OCI-LY1 (cell line): ENCODE data around the gene BMP7.

Experiments
- H2AFZ ChIP-seq: fragments of 200-600 bp; sonication (generic), shearing (Covaris generic); 2 replicates; pipeline ENCODE4 v1.6.0; 2014; ENCODE audit warnings: antibody characterized with exemption, mild to moderate bottlenecking, low read length
- H3F3A ChIP-seq: fragments of 200-600 bp; sonication (generic), shearing (Covaris generic); 2 replicates; pipeline ENCODE4 v1.6.0; 2014; ENCODE audit warnings: mild to moderate bottlenecking, antibody characterized with exemption, low read length, moderate library complexity; ENCODE audit not compliant: insufficient read depth
- H3K27ac ChIP-seq: fragments of 200-600 bp; sonication (generic); 2 replicates; pipeline ENCODE4 v1.5.1; 2014; ENCODE audit warnings: low read length, mixed run types, mild to moderate bottlenecking, low read depth; ENCODE audit not compliant: poor library complexity, severe bottlenecking
- H3K27me3 ChIP-seq: fragments of 200-600 bp; sonication (generic); 2 replicates; pipeline ENCODE4 v1.6.0; 2014; ENCODE audit warnings: antibody characterized with exemption, mild to moderate bottlenecking, low read length, moderate library complexity; ENCODE audit not compliant: insufficient read depth
- H3K36me3 ChIP-seq: fragments of 200-600 bp; sonication (generic); 2 replicates; pipeline ENCODE4 v1.6.1; 2014; ENCODE audit warnings: mild to moderate bottlenecking, antibody characterized with exemption, low read length, moderate library complexity, mixed read lengths; ENCODE audit not compliant: insufficient read depth
- H3K4me1 ChIP-seq: fragments of 200-600 bp; sonication (generic); 2 replicates; pipeline ENCODE4 v1.5.1; 2014; ENCODE audit warnings: mild to moderate bottlenecking, low read length, moderate library complexity; ENCODE audit not compliant: insufficient read depth, severe bottlenecking
- H3K4me2 ChIP-seq: fragments of 200-600 bp; sonication (generic), shearing (Covaris generic); 2 replicates; pipeline ENCODE4 v1.6.1; 2014; ENCODE audit warnings: low read length
- H3K4me3 ChIP-seq: fragments of 200-600 bp; sonication (generic); 2 replicates; pipeline ENCODE4 v1.5.1; 2014; ENCODE audit warnings: low read length, low read depth, mild to moderate bottlenecking, mixed read lengths; ENCODE audit not compliant: poor library complexity, severe bottlenecking
- H3K79me2 ChIP-seq: fragments of 200-600 bp; shearing (Covaris generic); 2 replicates; pipeline ENCODE4 v1.6.1; 2016; ENCODE audit warnings: mixed run types, low read length, mixed read lengths; ENCODE audit not compliant: insufficient read depth
- H3K9ac ChIP-seq: fragments of 200-600 bp; sonication (generic), shearing (Covaris generic); 2 replicates; pipeline ENCODE4 v1.6.1; 2014; ENCODE audit warnings: mild to moderate bottlenecking, low read length, mixed read lengths
- H3K9me2 ChIP-seq: fragments of 200-600 bp; sonication (generic), shearing (Covaris generic); 2 replicates; pipeline ENCODE4 v1.6.1; 2014; ENCODE audit warnings: low read depth, mild to moderate bottlenecking, low read length, mixed read lengths
- H3K9me3 ChIP-seq: fragments of 200-600 bp; shearing (Covaris generic); 2 replicates; pipeline ENCODE4 v1.6.1; 2014; ENCODE audit warnings: low read length, mixed read lengths
- H4K20me1 ChIP-seq: fragments of 200-600 bp; sonication (generic), shearing (Covaris generic); 2 replicates; pipeline ENCODE4 v1.6.0; 2016; ENCODE audit warnings: mild to moderate bottlenecking, low read length; ENCODE audit not compliant: insufficient read depth
- EZH2 ChIP-seq: fragments of 200-600 bp; sonication (generic), shearing (Covaris generic); IDR thresholded peaks from 2 replicates; pipeline ENCODE4 v1.8.0; 2017; ENCODE audit warnings: borderline replicate concordance, mixed run types, mild to moderate bottlenecking, antibody characterized with exemption, low read length, moderate library complexity, mixed read lengths
- TF ChIP-seq, protein P1 (sequence below): fragments of 200-600 bp; sonication (generic), shearing (Covaris generic); IDR thresholded peaks from 2 replicates; pipeline ENCODE4 v1.5.1; 2017; ENCODE audit warnings: mild to moderate bottlenecking, antibody characterized with exemption, low read length, moderate library complexity, mixed read lengths

Gene BMP7

DNA sequence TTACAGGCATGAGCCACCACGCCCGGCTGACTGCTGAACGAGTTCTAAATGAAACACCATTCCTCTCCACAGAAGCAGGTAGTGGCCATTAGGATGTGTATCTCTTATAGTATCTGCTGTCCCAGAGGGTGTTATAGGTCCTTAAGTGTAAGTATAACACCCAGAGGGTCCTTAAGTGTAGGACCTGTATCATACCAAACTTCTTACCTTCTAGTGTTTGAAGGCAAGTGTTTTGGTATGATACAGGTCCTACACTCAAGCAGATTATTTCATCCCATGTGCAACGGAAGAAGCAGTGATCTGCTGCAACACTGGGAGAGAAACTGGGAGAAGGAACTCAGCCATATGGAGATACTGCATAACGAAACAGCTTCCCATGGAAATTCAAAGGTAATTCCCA, 17.4 kb downstream of the BMP7 start:
- no peaks in the 10 kb centered on the region for H3K27me3 ChIP-seq
- no peaks in the 10 kb centered on the region for H3K9me2 ChIP-seq
- no peaks in the 10 kb centered on the region for H4K20me1 ChIP-seq
- H3K27ac ChIP-seq = peak overlapping the region; percentile 71
- no peaks in the 10 kb centered on the region for H3F3A ChIP-seq
- H3K4me3 ChIP-seq = no peak overlapping the region
- TF ChIP-seq, protein P1, sequence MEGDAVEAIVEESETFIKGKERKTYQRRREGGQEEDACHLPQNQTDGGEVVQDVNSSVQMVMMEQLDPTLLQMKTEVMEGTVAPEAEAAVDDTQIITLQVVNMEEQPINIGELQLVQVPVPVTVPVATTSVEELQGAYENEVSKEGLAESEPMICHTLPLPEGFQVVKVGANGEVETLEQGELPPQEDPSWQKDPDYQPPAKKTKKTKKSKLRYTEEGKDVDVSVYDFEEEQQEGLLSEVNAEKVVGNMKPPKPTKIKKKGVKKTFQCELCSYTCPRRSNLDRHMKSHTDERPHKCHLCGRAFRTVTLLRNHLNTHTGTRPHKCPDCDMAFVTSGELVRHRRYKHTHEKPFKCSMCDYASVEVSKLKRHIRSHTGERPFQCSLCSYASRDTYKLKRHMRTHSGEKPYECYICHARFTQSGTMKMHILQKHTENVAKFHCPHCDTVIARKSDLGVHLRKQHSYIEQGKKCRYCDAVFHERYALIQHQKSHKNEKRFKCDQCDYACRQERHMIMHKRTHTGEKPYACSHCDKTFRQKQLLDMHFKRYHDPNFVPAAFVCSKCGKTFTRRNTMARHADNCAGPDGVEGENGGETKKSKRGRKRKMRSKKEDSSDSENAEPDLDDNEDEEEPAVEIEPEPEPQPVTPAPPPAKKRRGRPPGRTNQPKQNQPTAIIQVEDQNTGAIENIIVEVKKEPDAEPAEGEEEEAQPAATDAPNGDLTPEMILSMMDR = no peak
- no peak for TF ChIP-seq EZH2
- H3K4me1 ChIP-seq = peaks cover 98% of the 10 kb centered on the region
- H3K79me2 ChIP-seq = peaks cover 98% of the 10 kb centered on the region
- no peak overlapping the region; the same call in 1 of the 2 replicates for H3K4me2 ChIP-seq
- no peaks in the 10 kb centered on the region for H3K9me3 ChIP-seq
- no peak overlapping the region for H3K9ac ChIP-seq
- H3K36me3 ChIP-seq = peaks cover 81% of the 10 kb centered on the region
- H2AFZ ChIP-seq = no peak overlapping the region

GRCh38 chr20:57248132-57248797, 18.2 kb downstream of the BMP7 start:
- Histone ChIP-seq H3K4me1 (peaks cover 98% of the 10 kb centered on the region), H3K4me2 (peak overlapping the region; percentile 36), H3K9me2 (no peaks in the 10 kb centered on the region), H3K79me2 (peaks cover 98% of the 10 kb centered on the region), H3K27ac (peak overlapping the region; percentile 71), H3K4me3 (peak overlapping the region; percentile 5), H2AFZ (no peak overlapping the region), H3K9ac (no peak overlapping the region), H3F3A (no peaks in the 10 kb centered on the region), H3K36me3 (peaks cover 86% of the 10 kb centered on the region), H3K9me3 (no peaks in the 10 kb centered on the region), H3K27me3 (no peaks in the 10 kb centered on the region), H4K20me1 (no peaks in the 10 kb centered on the region)
- TF ChIP-seq, protein P1 = no peak
- TF ChIP-seq EZH2 = no peak

DNA sequence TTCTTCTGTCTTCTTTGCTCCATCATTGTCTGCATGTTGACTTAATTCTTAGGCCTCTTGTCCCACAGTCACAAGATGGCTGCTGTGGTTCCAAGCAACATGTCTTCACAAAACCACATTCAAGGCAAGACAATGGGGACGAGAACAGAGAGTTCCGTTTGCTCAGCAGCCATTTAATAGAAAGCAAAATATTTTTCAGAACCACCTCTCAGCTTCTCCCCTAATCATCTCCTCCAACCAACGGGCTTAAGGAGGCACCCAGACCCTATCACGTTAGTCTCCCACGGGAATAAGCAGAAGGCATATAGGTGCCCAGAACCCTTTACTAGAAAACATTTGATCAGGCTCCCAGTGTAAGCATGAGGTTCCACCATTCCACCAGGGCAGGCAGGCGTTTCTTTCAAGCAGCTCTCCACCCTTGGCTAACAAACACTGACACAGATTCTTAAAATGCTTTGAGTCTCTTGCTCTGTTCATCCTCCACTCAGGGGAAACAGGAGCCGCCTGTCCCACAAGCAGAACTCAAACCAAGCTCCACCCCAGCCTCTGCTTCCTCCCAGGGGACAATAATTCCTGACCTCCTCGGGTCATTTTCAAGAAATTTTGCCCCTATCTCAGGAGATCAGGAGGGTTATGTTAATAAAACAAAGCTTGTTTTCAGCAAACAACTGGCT, 19.0 kb downstream of the BMP7 start:
- TF ChIP-seq, protein P1 = no peak
- no peak for TF ChIP-seq EZH2
- H3K79me2 ChIP-seq = peaks cover 98% of the 10 kb centered on the region

More for the DNA sequence above, 19.0 kb downstream of the BMP7 start:
- no peaks in the 10 kb centered on the region for H3K27me3 ChIP-seq
- H3K4me2 ChIP-seq = peak overlapping the region; percentile 36
- H3K4me1 ChIP-seq = peaks cover 95% of the 10 kb centered on the region
- no peaks in the 10 kb centered on the region for H4K20me1 ChIP-seq
- H3K9me3 ChIP-seq = no peaks in the 10 kb centered on the region
- peak overlapping the region; percentile 71 for H3K27ac ChIP-seq
- no peaks in the 10 kb centered on the region for H3K9me2 ChIP-seq
- H3F3A ChIP-seq = no peaks in the 10 kb centered on the region
- H2AFZ ChIP-seq = no peak overlapping the region
- H3K4me3 ChIP-seq = no peak overlapping the region
- no peak overlapping the region for H3K9ac ChIP-seq
- peaks cover 86% of the 10 kb centered on the region for H3K36me3 ChIP-seq
